BJ (cell line): ENCODE measurements around the gene ANO8. TPM values are rescaled to one million over a fixed set of nuclear protein-coding genes. Genes with fewer than 3 reads are reported as not detected.
"Not testable (repeated sequence)": the region's sequence is repeated elsewhere in the genome, so short reads cannot be mapped to it uniquely, and the experiment has no call there.

Experiments
- CTCF ChIA-PET: fragments of 350-600 bp; formaldehyde crosslinking; extraction: SDS; loops from one replicate; lab custom pipeline; 2021; ENCODE audit warnings: antibody characterized with exemption, inconsistent platforms; lab: Yijun Ruan, JAX
- POLR2A ChIA-PET: fragments of 300-600 bp; sonication (Branson Sonifier 250); formaldehyde crosslinking; extraction: SDS; loops from one replicate; lab custom pipeline; 2021; ENCODE audit warnings: antibody characterized with exemption; lab: Charles Lee
- DNase-seq: peaks from one replicate; pipeline ENCODE4 v3.0.0-alpha.2; 2011; ENCODE audit warnings: low read depth
- H3K27me3 ChIP-seq: 2 replicates; pipeline ENCODE4 v1.6.0; 2011; ENCODE audit warnings: low read length; ENCODE audit not compliant: control insufficient read depth, insufficient read depth
- H3K36me3 ChIP-seq: 2 replicates; pipeline ENCODE4 v1.5.1; 2011; ENCODE audit warnings: low read length; ENCODE audit not compliant: control insufficient read depth, insufficient read depth
- H3K4me3 ChIP-seq: 2 replicates; pipeline ENCODE4 v1.5.1; 2011; ENCODE audit warnings: low read depth, mild to moderate bottlenecking, control low read depth, low read length
- polyA plus RNA-seq: library from polyadenylated mRNA; depleted of rRNA; stranded (reverse); fragments of >200 nt; gene quantifications from 2 replicates; pipeline ENCODE4 v1.2.3, GENCODE V29; 2011; rRNA removed
- TF ChIP-seq, protein P1 (sequence below): IDR thresholded peaks from 2 replicates; pipeline ENCODE4 v1.5.1; 2011; ENCODE audit warnings: low read depth, mild to moderate bottlenecking, control low read depth, inconsistent platforms, low read length, moderate library complexity; ENCODE audit not compliant: insufficient read depth

The ANO8 gene
- polyA plus RNA-seq, 1 experiment = 1.9 TPM

DNA sequence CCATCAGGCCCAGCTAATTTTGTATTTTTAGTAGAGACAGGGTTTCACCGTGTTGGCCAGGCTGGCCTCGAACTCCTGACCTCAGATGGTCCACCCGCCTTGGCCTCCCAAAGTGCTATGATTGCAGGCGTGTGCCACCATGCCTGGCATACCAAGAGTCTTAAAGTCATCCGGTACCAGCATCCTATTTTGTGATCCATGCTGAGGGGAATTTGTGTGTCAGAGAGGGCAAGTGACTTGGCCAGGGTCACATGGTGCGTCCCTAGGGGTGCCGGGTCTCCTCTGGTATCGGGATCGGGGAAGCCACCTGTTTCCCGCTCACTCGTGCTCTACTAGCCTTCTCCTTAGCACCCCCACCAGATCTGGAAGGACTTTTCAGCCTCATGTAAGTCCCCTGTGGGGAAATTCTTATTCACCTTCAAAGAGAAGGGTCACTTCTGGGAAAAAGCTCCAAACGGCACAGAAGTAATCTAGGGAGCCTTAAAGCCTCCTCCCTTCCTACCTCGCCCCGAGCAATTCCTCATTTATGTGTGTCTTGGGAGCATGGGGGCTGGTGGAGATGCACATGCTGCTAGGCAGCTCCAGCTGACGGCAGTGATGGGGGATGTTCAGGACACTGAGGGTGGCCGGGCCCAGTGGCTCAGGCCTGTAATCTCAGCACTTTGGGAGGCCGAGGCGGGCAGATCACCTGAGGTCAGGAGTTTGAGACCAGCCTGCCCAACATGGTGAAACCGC is 59.0 kb downstream of the ANO8 start:
- Histone ChIP-seq H3K4me3 (no peak overlapping the region), H3K27me3 (no peaks in the 10 kb centered on the region), H3K36me3 (peaks cover 23% of the 10 kb centered on the region)
- TF ChIP-seq, protein P1, sequence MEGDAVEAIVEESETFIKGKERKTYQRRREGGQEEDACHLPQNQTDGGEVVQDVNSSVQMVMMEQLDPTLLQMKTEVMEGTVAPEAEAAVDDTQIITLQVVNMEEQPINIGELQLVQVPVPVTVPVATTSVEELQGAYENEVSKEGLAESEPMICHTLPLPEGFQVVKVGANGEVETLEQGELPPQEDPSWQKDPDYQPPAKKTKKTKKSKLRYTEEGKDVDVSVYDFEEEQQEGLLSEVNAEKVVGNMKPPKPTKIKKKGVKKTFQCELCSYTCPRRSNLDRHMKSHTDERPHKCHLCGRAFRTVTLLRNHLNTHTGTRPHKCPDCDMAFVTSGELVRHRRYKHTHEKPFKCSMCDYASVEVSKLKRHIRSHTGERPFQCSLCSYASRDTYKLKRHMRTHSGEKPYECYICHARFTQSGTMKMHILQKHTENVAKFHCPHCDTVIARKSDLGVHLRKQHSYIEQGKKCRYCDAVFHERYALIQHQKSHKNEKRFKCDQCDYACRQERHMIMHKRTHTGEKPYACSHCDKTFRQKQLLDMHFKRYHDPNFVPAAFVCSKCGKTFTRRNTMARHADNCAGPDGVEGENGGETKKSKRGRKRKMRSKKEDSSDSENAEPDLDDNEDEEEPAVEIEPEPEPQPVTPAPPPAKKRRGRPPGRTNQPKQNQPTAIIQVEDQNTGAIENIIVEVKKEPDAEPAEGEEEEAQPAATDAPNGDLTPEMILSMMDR = no peak
- POLR2A ChIA-PET = no interaction called here
- CTCF ChIA-PET = interaction anchor here (0.6 kb wide), 1 partner anchor 178 kb away, joined by 3 read pairs; no protein-coding TSS in a partner anchor
- DNase-seq = no peak

DNA sequence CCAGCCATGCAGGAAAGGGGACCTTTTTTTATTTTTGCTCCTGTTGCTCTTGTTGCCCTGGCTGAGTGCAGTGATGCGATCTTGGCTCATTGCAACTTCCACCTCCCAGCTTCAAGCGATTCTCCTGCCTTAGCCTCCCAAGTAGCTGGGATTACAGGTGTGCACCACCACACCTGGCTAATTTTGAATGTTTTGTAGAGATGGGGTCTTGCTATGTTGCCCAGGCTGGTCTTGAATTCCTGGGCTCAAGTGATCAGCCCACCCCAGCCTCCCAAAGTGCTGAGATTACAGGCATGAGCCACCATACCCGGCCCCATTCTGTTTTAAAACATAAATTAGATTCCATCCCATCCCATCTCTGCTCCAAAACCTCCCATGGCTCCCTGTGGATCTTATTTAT is 59.8 kb downstream of the ANO8 start:
- CTCF ChIA-PET = interaction anchor here (1.8 kb wide), 1 partner anchor 9 kb away, joined by 8 read pairs; no protein-coding TSS in a partner anchor
- H3K4me3 ChIP-seq, DNase-seq, POLR2A ChIA-PET, H3K27me3 ChIP-seq: not testable (repeated sequence)
- peaks cover 23% of the 10 kb centered on the region for H3K36me3 ChIP-seq

Other genes with a start within 250 kb of the ANO8 start
- 27.9 and 29.7 TPM in 2 replicates for gene USE1, start 119.5 kb downstream of the ANO8 start, polyA plus RNA-seq
- gene OCEL1, start 108.6 kb downstream of the ANO8 start, polyA plus RNA-seq = 8.1 and 10.0 TPM in 2 replicates
- gene NR2F6, start 88.9 kb downstream of the ANO8 start, polyA plus RNA-seq = 26.1 and 28.0 TPM in 2 replicates
- gene USHBP1, start 70.1 kb downstream of the ANO8 start, polyA plus RNA-seq = not detected in 2 replicates
- 90.1 and 122 TPM in 2 replicates for gene BABAM1, start 67.4 kb downstream of the ANO8 start, polyA plus RNA-seq
- 0.18 and 0.38 TPM in 2 replicates for gene ANKLE1, start 53.0 kb downstream of the ANO8 start, polyA plus RNA-seq
- 7.1 and 11.0 TPM in 2 replicates for gene ABHD8, start 31.4 kb downstream of the ANO8 start, polyA plus RNA-seq
- 19.9 and 26.3 TPM in 2 replicates for gene MRPL34, start 29.0 kb downstream of the ANO8 start, polyA plus RNA-seq
- gene DDA1, start 25.3 kb downstream of the ANO8 start, polyA plus RNA-seq = 52.7 and 55.6 TPM in 2 replicates
- gene GTPBP3, start 2.7 kb upstream of the ANO8 start, polyA plus RNA-seq = 4.9 and 6.3 TPM in 2 replicates
- gene PLVAP, start 42.5 kb upstream of the ANO8 start, polyA plus RNA-seq = not detected in 2 replicates
- not detected in 2 replicates for gene CCDC194, start 59.3 kb upstream of the ANO8 start, polyA plus RNA-seq
- 4.5 and 6.4 TPM in 2 replicates for gene BST2, start 70.8 kb upstream of the ANO8 start, polyA plus RNA-seq
- gene MVB12A, start 85.2 kb upstream of the ANO8 start, polyA plus RNA-seq = 29.4 and 47.3 TPM in 2 replicates
- 0.09 and 0.11 TPM in 2 replicates for gene TMEM221, start 113.8 kb upstream of the ANO8 start, polyA plus RNA-seq
- gene NXNL1, start 126.1 kb upstream of the ANO8 start, polyA plus RNA-seq = not detected in 2 replicates
- 12.0 and 18.8 TPM in 2 replicates for gene SLC27A1, start 135.7 kb upstream of the ANO8 start, polyA plus RNA-seq
- 73.4 and 89.2 TPM in 2 replicates for gene PGLS, start 176.8 kb upstream of the ANO8 start, polyA plus RNA-seq
- 124 and 158 TPM in 2 replicates for gene COLGALT1, start 220.8 kb upstream of the ANO8 start, polyA plus RNA-seq